Activated CD4-positive, alpha-beta T cell treated with anti-CD3 and anti-CD28 coated beads, Interleukin-2, amount 50 U/mL, for 48 hours (primary cell): ENCODE data around the gene ENDOD1.
"Not testable (repeated sequence)": the region's sequence is repeated elsewhere in the genome, so short reads cannot be mapped to it uniquely, and the experiment has no call there.

Experiments
- DNase-seq, 2 experiments: peaks; one replicate each; pipeline ENCODE4 v3.0.0-alpha.2; 2020

The ENDOD1 gene, protein sequence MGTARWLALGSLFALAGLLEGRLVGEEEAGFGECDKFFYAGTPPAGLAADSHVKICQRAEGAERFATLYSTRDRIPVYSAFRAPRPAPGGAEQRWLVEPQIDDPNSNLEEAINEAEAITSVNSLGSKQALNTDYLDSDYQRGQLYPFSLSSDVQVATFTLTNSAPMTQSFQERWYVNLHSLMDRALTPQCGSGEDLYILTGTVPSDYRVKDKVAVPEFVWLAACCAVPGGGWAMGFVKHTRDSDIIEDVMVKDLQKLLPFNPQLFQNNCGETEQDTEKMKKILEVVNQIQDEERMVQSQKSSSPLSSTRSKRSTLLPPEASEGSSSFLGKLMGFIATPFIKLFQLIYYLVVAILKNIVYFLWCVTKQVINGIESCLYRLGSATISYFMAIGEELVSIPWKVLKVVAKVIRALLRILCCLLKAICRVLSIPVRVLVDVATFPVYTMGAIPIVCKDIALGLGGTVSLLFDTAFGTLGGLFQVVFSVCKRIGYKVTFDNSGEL

DNA sequence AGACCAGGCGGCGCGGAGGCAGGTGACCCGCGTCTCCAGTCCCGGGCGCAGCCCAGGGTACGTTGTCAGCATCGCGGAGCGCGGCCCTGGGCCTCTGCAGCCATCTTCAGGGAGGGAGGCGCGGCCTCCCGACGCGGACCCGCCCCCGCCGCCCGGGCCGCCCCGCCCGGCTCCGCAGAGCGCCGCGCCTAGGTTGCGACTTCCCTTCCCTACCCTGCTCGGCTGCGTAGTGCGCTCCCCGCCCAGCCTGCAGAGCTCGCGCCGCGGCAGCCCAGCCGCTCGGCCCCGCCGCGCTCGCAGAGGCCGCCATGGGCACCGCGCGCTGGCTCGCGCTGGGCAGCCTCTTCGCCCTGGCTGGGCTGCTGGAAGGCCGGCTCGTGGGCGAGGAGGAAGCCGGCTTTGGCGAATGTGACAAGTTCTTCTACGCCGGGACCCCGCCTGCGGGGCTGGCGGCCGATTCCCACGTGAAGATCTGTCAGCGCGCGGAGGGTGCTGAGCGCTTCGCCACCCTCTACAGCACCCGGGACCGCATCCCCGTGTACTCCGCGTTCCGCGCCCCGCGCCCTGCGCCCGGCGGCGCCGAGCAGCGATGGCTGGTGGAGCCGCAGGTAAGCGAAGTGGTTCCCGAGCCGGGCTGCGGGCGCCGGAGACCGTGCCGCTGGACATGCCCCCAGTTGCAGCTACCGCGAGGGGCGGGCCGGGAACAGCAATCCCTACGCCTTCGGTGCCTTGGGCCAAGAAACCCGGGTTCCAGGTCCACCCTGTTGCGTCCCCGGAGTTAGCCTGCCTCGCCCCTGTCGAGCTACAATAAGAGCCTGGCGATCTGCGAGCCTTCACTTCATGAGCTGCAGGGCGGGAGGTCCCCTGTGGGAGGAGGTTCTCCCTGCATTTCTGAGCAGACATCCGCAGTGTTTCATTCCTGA is at the start of gene ENDOD1:
TSS of gene ENDOD1 (plus strand) at position 227 of the 923 bp plus-strand sequence. CDS start at position 309, 82 bp downstream.
- peak; percentile 79 to 82 for DNase-seq

DNA sequence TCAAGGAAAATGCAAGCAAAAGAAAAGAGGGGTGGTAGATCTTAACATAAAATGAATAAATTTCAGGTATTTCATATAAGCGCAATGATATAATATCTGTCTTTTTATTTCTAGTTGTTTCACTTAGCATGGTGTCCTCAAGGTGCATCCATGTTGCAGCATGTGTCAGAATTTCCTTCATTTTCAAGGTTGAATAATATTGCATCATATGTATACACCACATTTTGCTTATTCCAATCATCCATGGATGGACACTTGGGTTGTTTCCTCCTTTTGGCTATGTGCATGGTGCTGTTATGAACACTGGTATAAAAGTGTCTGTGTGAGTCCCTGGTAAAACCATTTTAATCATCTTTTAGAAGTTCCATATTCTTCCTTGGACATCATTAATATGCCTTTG is 47.4 kb upstream of the ENDOD1 start:
- no peak for DNase-seq

DNA sequence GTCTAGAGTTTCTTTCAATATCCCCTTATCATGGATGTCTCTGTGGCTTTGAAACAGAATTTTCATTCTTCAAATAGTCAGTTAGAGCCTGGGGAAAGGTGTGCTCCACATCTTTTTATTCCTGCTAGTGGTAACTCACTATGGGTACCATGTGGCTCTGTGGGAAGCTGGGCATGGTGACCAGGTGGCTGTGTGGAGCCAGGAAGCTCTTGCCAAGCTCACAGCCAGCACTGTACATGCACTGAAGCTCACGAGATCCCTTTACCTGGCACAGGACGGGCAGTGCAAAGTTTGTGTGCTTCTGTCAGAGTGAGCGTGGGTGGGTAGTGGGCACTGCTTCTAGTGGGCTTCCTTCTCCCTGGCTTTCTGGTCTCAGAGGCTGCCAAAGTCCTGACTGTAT is 46.7 kb upstream of the ENDOD1 start:
- no peak for DNase-seq

DNA sequence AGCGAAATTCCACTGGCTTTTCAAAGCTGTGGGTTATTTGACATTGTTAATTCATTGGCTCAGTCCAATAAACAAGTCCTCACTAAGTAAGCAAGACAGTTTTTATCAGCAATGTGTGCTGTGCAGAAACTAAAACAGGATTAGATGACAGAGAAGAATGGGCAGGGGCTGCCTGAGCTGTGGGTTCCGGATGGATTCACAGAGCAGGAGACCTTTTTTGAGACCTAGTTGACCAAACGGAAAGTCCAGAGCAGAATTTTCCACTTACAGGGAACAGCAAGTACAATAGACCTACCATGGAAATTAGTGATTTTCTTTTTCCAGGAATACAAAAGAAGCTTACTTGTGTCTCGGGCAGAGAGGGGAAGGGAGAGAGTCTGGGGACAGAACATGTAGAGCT is 45.6 kb upstream of the ENDOD1 start:
- DNase-seq, result no peak

- no peak for DNase-seq
Observed at GRCh38 chr11:95045812-95046211, 43.8 kb upstream of the ENDOD1 start.

DNA sequence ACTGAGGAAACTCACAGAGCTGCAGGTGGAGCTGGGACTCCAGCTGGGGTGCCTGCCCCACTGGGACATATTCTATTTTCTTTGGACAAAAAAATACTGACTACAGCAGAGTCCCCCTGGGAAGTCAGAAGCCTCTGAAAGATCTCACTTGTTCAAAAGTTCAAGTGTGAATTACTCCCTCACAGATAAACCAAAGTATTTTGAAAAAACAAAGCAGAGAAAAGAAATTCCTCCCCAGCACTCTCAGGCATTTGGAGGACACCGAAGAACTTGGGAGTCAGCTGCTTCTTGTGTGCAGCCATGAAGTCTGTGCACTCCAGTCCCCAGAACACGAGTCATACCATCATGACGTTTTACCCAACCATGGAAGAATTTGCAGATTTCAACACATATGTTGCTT is 40.5 kb upstream of the ENDOD1 start, which contains the start of gene KDM4F:
TSS of gene KDM4F (plus strand) at position 301 of the 400 bp plus-strand sequence.
- not testable (repeated sequence) for DNase-seq

DNA sequence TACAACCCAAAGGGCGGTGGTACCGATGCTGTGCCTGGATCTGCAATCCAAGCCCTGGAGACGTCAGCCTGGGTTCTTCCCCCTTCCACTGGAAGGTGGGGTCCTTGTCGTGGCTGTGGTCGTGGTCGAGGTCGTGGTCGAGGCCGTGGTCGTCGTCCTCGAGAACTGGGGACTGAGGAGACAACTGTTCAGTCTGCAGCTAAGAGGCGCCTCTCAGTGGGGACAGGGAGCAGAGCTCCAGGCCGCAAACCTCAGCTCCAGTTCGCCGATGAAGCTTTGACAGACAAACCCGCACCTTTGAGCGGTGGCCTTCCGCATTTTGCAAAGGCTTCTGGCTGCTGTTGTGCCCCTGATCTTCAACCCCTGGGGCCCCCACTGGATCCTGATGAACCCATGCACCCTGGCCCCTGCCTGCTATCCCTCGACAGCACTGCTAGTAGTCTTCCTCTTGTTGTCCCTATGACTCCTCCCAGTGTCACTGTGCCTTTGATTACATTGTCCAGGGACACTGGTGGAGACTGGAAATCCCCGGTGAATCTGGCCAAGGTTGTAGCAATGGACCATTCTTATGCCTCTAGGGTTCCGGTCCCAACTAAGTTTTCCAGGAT is 38.9 kb upstream of the ENDOD1 start:
- DNase-seq, result no peak

GRCh38 chr11:95054356-95054755 is 35.3 kb upstream of the ENDOD1 start:
- no peak for DNase-seq

- no peak for DNase-seq
Observed at GRCh38 chr11:95055283-95055897, 34.3 kb upstream of the ENDOD1 start.

GRCh38 chr11:95057959-95058358 is 31.7 kb upstream of the ENDOD1 start:
- DNase-seq, result no peak

DNA sequence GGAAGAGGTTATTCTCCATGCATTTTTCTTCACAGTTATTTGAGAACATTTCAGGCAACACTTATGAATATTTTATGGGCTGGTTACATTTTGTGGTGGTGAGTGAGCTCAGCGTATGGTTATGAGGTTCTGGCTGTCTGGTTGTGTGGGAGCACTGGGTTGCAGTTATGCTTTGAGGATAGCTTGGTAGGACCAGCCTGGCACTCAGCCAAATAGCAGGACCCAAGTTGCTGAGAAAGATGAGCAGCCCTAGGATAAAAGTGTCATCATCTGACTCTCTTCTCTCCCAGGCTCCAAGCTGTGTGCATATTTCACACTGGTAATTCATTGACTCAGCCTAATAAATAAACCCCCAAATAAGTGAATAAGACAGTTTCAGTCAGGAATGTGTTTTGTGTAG is 31.0 kb upstream of the ENDOD1 start:
- DNase-seq, result no peak

DNA sequence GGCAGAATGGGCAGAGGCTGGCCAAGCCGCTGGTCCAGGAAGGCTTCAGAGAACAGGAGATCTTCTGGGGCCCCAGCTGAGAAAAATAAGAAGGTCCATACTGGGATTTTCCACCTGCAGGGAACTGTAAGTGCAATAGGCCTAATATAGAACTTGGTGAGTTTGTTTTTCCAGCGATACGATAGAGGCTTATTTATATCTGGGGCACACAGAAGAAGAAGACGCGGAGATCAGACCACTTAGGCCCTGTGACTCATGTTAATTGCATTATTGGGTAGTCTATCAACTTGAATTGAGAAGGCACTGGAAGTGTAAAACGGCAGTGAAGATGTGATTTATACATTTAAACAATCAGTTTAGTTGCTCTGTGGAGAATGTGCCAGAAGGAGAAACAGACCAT is 30.6 kb upstream of the ENDOD1 start:
- DNase-seq, result no peak

GRCh38 chr11:95065336-95065735 is 24.3 kb upstream of the ENDOD1 start:
- DNase-seq, result no peak

DNA sequence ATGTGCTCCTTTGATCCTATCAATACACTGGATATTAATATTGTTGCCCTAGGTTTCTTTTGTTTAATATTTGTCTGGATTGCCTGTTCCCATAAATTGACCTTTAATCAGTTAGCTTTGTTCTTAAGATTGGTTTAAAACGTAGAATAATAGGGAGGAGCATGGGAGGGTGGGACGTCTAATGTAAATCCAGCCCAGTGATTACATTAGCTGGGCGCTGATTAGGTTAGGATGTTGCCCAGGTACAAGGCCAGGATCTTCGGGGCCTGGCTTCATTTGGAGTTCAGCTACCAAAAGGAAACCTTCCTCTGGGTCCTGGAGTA is 23.0 kb upstream of the ENDOD1 start, which contains the start of gene SRSF8:
TSS of gene SRSF8 (plus strand) at position 204 of the 323 bp plus-strand sequence. CDS start 308 bp downstream, outside the sequence.
- no peak for DNase-seq

DNA sequence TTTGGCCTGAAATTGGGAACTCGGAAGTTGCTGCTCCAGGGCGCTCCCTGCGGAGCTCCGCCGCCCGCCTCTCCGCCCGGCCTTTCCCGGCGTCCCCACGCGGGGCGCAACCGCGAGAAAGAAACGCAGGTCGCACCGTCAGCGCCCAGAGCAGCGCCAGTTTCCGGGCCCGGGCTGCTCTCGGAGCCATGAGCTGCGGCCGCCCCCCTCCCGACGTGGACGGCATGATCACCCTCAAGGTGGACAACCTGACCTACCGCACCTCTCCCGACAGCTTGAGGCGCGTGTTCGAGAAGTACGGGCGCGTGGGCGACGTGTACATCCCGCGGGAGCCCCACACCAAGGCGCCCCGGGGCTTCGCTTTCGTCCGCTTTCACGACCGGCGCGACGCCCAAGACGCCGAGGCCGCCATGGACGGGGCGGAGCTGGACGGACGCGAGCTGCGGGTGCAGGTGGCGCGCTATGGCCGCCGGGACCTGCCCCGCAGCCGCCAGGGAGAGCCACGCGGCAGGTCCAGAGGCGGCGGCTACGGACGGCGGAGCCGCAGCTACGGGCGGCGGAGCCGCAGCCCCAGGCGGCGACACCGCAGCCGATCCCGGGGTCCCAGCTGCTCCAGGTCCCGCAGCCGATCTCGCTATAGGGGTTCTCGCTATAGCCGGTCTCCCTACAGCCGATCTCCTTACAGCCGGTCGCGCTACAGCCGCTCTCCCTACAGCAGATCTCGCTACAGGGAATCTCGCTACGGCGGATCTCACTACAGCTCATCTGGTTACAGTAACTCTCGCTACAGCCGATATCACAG is 22.4 kb upstream of the ENDOD1 start:
- peak; percentile 77 to 83 for DNase-seq

DNA sequence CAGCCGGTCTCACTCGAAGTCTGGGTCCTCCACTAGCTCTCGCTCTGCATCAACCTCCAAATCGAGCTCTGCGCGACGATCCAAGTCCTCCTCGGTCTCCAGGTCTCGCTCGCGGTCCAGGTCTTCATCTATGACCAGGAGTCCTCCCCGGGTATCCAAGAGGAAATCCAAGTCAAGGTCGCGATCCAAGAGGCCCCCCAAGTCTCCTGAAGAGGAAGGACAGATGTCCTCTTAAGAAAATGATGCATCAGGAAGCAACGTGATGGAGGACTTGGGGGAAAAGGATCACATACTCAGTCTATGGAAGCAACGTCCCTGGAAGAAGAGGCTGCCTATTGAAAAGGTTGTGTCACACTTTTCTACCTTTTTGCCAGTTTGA is 21.8 kb upstream of the ENDOD1 start:
- DNase-seq, result no peak

GRCh38 chr11:95068549-95068948 is 21.1 kb upstream of the ENDOD1 start:
- DNase-seq, result peak; percentile 60 to 69

- DNase-seq, result no peak
Observed at GRCh38 chr11:95070471-95070870, 19.2 kb upstream of the ENDOD1 start.

DNA sequence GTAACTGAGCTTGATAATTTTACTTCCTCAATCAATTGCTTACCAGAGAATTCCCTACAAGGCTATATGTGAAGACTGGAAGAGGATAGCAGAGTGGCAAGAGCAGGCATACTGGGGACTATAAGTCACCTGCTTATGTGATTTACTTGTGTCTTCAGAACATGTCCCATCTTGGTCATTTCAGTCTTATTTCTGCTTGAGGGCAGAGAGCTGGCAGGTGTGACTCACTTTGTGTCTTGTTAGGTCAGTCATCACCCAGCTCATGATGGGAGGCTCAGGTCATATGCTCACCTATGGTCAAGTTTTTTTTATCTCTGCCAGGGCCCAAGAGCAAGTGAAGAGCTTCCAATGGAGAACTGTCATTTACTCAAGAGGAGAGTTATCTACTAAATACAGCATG is 16.7 kb upstream of the ENDOD1 start:
- DNase-seq, result no peak

DNA sequence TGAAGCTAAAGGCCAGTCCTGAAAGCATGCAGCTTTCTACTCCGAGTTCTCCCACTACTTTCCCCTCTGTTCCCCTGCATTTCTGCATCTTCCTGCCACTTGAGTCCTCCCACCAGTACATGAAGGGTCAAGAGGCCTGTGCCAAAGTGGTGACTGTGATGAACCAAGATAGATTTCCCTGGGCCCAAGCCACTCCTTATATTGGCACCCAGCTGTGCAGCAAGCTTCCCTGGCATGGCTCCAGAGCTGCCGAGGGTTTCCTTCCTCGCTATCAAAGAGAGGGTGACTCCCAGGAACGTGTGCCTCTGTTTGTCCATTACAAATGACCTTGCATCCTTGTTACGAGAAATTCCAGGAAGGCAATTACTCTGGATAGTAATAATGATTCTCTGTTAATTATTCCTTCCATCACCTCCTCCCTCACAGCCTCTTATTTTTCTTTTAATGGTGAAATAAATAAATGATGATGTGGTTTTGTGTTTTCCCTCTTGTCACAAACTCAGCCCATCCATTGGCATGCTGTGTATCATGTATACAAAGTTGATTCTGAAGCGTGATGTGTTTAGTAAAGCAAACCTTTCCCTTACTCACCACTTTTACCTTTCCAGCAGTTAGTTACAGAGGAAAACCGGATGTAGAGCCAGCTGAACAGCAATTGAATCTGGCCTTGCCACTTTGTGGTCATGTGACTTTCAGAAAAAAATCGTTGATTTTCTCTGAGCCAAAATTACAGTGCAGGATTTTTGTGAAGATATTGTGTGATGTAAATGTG is 14.7 kb upstream of the ENDOD1 start:
- no peak for DNase-seq

DNA sequence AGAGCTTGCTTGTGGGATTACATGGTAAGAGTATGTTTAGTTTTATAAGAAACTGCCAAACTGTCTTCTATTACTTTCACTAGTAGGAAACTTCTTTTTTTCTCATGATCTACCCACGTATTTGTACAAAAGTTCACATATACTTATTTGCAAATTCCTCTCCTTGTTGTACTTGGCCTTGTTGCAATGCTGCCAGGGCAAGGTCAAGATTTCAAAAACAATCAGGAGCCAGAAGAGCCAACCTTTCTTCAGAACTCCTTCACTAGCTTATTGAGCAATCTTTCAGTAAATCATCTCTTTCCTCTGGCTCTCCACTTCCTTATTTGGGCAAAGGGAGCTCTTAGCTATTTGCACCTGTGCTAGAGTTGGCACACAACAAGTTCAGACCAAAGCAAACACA is 13.2 kb upstream of the ENDOD1 start:
- DNase-seq, result no peak
